ENCODE results near the gene POLD3.

The POLD3 gene, protein sequence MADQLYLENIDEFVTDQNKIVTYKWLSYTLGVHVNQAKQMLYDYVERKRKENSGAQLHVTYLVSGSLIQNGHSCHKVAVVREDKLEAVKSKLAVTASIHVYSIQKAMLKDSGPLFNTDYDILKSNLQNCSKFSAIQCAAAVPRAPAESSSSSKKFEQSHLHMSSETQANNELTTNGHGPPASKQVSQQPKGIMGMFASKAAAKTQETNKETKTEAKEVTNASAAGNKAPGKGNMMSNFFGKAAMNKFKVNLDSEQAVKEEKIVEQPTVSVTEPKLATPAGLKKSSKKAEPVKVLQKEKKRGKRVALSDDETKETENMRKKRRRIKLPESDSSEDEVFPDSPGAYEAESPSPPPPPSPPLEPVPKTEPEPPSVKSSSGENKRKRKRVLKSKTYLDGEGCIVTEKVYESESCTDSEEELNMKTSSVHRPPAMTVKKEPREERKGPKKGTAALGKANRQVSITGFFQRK

DNA sequence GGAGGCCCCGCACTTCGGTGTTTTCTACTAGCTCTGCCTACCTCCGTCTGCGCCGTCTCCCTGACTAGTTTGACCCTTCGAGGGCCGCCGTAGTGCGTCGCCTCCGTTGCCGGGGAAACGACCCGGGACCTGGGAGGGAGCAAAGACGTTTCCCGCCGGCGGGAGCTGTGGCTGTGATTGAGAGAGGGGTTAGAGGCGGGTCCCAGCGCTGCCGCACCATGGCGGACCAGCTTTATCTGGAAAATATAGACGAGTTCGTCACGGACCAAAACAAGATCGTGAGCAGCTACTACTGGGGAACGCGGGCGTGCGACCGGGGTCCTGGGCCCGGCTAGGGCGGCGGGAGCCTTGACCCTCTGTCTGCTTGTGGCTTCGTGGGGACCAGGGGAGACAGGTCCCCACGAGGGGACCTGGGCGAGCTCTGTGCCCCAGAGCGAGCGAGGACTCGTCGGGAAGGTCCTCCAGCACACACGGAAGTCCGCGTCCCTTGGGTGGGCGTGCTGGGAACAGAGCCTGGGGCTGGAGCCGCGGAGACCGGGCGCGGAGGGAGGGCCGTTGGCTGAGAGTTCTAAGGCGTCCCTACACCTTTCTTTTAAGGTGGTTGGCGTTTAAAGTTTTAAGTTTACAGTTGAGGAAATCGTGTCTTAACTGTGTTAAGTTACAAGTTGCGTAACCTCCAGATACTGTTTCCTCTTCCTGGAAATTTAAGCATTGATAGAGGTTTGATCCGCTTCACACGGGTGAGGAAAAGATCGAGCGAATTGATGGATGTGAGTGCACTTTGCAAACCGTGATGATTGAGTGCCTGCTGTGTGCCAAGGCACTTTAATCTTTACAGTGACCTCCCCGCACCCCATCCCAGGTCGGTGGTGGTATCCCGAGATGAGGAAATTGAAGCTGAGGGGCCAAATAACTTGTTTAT, at the start of gene POLD3:
Gene POLD3 (plus strand): TSS at position 142 of the 922 bp plus-strand sequence. CDS start 77 bp downstream, at position 219.
- peak; percentile 92 to 95 for DNase-seq

DNA sequence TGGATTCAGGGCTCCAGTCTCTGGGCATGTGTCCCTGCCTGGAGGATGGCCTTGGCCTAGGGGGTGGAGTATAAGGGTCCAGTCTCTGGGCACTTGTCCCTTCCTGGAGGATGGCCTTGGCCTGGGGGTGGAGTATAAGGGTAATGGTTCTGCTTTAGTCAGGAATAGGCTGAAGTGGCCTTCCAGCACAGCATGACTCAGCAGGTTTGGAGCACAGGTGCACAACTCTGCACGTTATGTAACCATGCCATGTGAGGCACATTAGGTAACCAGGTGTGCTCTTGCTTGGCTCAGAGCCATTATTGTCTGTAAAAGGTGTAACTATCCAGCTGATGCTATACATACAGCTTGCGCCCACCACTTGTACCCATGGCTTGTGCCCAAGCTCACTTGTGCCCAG, 48.4 kb upstream of the POLD3 start:
- no peak for DNase-seq

DNA sequence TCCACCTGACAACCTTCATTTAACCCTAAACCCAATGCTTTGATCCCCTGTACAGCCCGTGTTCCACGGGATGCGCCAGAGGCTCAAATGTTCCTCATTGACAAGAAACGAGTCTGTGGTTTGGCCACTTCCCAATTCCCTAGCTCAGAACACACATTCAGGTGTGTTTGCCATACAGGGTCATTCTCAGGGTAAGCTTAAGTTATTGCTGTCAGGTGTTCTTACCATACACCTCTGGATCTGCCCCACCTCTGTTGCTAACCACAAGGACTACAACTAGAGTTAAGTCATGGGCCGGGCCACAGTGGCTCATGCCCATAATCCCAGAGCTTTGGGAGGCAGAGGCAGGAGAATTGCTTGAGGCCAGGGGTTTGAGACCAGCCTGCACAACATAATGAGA, 45.6 kb upstream of the POLD3 start:
- no peak for DNase-seq

DNA sequence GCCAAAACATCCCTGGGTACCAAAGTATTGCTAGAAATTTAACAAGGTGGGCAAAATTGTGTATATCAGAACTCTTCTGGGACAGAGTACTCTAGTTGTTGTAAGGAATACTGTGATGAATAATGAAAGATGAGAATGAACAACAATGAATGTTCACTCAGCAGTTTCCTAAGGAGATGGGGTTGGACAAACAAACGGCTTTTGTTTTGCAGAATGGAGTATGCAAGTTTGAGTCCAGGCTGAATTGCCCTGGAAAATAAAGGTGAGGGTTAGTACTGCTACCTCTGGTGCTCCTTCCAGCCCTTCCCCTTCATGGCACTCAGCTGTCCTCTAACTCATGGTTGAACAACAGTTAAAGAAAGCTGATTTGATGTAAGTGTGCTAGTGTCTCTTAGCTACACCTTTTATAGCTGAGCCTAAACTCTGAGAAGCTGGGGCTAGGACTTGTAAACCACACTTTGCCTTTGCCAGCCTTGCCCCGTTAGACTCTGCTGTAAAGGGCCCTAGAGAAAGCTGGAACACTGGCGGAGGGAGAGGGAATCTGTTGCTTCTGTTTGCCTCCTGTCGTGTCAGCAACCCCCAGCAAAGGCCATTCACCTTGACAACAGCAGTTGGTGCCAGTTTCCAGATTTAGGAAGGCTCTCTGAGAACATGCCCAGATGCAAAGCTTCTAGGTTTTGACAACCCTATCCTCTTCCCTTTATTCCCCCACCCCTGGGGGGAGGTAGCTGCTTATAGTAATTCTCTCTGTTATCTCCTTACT, 41.2 kb upstream of the POLD3 start:
- no peak for DNase-seq

DNA sequence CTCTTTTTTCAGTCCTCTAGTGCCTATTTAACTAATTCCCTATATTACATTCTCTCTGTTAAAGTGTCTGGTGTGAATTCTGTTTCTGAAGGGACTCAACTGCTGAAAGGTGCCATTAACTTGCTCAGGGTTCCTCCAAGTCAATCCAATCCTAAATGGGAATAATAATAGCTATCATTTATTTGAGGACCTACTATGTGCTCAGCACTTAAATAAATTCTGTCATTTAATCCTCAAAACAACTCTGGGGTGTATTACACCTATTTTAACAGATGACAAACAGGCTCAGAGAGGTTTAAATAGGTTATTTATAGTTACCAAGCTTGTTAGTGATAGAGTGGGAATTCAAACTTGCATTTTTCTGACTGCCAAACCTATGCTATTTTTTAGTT, 40.6 kb upstream of the POLD3 start:
- no peak for DNase-seq

DNA sequence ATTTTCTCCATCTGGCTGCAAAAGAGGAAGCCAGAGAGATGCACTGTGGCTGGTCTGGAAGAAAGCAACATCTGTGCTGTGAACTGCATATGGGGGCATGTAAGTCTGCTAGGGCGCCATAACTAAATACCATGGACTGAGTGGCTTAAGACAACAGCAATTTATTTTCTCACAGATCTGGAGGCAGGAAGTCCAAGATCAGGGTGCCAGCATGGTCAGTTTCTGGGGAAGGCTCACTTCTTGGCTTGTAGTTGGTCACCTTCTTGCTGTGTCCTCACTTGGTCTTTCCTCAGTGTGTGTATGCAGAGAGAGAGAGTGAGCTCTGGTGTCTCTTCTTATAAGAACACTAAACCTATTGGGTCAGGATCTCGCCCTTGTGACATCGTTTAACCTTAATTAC, 34.9 kb upstream of the POLD3 start:
- no peak for DNase-seq

DNA sequence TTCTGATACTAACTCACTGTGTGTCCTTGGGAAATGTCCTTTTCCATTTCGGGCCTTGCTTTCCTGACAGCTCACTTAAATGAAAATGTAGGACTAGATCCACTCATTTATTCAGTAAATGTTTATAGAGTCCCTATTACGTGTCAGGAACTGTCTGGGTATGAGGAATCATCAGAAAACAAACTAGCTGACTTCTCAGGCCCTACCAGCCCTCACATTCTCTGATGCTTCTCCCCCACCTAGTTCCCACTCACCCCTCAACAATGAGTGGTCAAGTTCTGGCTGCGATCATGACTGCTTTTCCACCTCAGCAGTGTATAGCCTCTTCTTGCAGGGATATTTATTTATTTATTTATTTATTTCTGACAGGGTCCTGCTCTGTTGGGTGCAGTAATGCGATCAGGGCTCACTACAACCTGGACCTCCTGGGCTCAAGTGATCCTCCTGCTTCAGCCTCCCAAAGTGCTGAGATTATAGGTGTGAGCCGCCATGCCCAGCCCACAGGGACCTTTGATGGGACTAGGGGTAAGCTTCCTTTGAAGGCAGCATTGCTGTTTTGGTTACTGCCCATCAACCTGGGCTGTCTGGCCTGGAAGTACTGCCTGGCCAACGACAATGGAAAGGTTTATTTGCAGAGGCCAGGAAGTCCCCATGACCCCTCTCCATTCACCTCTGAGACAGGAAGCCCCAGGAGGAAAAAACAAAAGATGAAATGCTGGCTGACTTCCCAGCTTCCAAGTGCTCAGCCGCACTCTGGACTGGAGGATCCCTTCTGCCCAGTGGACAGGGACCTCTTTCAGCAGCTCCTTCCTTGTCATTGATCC, 33.1 kb upstream of the POLD3 start:
- DNase-seq, result no peak

DNA sequence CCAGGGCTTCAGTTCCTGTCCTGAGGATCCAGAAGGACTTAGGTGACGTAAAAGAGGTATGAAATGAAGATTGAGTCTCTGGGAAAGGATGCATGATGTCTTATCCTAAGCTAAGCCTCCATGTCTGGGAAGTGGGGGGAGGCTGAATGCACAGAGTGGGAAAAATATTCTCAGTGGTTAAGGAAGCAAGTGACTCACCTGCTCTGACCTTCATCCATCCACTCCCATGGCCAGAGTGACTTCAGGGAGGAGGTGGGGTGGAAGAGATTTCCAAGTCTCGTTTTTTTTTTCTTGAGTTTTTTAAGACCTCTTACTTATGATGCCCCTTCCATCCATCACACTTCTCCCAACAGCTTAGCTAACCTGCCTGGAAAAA, 32.5 kb upstream of the POLD3 start:
- no peak for DNase-seq

DNA sequence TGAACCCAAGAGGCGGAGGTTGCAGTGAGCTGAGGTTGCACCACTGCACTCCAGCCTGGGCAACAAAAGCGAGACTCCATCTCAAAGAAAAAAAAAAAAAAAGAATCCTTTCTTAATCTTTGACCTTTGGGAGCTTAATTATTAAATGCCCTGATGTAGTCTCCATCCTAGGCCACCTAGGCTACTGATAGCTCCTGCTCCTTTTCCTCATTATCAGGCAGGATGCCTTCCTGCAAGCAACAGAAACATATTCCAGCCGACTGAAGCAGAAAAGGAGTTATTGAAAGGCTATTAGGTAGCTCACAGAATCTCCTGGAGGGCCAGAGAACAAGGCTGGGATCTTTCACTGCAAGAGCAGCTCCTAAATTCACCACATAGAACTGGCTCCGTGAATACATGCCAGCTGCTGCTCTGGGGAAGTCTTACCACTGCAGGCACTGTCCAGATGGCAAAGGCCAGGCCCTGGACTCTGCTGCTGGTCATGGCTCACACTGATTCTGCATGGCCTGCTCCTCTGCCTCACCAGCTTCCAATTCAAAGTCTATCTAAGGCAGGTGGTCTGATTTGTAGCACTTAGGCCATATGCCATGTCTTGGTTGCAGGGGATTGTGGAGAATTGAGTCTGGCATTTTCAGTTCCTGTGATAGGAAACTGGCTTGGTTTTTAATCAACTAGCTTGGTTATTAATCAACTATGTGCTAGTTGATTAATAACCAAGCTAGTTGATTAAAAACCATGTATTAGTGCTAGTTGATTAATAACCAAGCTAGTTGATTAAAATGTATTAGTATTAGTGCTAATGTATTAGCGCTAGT, 26.0 kb upstream of the POLD3 start:
- DNase-seq, result no peak

DNA sequence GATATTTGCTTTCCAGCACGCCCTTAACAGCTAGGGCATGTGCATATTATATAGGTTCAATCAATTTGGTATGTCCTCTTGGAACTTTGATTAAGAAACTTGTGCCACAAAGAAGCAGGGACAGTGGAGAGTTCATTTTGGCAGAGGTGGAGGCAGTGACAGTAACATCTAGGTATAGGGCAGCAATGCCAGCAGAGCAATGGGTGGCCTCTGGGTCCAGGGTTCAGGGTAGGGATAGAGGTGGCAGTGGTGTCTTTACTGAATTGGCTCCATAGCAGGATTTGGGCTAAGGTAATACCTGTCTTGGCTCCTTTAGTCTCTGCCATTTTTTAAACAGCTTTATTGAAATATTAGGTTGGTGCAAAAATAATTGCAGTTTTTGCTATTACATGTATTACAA, 24.4 kb upstream of the POLD3 start:
- DNase-seq, result no peak

DNA sequence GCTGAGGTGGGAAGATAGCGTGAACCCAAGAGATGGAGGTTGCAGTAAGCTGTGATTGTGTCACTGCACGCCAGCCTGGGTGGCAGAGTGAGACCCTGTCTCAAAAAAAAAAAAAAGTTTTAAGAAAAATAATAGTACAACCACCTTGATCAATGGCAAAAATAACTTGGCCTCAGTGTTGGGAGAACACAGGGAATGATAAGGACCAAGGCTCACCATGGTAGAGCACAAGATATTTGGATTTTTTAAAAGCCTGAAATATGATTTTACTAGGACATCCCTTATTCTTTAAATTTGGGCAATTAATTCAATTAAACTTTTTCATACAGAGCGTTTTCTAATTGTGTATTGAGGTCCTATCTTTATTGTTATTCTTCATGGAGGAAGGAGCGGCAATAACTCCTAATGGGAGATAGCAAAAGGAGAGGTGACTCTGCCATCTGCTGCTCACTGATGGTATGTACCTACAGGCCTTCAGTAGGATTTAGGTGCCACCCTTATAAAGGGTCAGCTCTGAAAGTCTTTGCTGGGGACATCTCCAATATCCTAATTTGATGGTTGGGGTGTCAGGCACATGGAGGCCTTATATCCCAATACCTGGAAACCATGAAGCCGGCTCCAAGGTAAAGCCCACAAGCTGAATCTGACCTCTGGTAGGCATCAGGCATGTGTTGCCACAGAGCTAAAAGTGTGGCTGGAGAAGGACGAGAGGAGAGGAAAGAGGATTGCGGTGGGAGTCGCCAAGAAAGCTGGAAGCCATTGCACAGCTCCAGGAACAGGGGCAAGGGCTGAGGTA, 21.9 kb upstream of the POLD3 start:
- DNase-seq, result peak; percentile 22 to 29

DNA sequence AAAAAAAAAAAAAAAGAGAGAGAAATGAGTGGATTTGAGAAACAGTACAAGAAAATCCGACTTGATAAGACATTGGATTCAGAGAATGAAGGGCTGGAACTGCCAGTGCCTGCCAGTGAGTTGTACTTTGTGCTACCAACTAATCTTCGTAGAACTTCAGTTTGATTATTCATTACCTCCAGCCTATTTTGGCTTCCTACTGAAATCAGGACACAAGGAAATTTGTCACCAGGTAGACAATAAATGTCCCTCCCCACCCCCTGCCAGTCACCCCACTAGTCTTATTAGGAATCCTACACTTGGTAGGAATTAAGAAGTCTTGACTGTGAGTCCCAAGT, 21.4 kb upstream of the POLD3 start:
- DNase-seq, result no peak

DNA sequence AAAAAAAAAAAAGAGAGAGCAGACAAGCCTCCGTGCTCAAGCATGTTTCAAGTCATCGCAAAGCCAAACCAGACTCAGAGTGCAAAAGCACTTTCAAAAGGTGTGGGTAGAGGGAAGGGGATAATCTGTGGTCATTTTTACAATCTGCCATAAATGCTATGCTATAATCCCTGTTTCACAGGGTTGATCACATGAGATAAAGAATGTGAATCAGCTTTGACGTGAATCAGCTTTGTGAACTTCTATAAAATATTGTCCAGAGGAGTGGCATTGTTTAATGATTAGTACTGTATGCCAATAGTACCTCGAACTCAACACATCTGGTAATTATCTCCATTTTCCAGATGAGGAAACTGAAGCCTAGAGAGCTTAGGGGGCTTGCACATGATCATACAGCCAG, 20.0 kb upstream of the POLD3 start:
- DNase-seq, result no peak

DNA sequence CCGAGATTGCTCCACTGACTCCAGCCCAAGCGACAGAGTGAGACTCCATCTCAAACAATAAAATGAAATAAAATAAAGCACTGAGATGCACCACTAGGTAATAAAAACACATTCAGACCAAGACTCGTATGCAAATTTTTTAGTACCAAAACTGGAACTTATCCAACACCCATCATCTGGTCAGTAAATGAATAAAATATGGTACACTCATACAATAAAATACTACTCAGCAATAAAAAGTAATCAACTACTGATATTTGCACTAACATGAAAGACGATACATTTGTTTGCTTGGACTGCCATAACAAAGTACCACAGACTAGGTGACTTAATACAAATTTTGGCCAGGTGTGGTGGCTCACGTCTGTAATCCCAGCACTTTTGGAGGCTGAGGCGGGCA, 17.8 kb upstream of the POLD3 start:
- DNase-seq, result no peak

DNA sequence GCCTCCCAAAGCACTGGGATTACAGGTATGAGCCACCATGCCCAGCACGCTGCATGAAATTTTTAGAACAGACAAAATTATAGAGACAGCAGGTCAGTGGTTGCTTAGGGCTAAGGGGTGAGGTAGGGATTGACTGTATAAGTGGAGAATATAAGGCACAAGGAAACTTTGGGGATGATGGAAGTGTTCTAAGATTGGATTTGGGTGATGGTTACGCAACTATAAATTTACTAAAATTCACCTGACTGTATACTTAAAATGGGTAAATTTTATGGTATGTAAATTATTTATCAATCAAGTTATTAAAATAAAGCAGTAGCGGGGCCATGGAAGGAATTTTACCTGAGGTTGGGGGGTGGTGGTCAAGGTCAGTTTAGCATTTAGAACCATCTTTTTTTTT, 16.4 kb upstream of the POLD3 start:
- no peak for DNase-seq

DNA sequence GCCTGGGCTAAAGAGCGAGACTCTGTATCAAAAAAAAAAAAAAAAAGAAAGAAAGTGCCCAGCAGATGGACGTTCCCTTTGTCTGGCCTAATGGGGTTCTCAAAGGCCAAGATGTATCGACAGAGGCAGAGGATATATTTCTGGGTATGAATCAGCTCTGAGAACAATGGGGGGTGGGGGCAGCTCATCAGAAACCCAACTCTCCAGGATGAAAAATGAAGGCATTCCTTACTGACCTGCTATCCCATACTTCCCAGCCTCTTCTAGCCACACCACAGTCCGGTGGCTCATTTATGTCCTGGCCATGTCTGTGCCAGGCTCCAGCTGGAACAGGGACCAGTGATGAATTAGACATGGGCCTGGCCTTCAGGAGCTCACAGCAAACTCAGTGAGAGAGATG, 15.2 kb upstream of the POLD3 start:
- no peak for DNase-seq

DNA sequence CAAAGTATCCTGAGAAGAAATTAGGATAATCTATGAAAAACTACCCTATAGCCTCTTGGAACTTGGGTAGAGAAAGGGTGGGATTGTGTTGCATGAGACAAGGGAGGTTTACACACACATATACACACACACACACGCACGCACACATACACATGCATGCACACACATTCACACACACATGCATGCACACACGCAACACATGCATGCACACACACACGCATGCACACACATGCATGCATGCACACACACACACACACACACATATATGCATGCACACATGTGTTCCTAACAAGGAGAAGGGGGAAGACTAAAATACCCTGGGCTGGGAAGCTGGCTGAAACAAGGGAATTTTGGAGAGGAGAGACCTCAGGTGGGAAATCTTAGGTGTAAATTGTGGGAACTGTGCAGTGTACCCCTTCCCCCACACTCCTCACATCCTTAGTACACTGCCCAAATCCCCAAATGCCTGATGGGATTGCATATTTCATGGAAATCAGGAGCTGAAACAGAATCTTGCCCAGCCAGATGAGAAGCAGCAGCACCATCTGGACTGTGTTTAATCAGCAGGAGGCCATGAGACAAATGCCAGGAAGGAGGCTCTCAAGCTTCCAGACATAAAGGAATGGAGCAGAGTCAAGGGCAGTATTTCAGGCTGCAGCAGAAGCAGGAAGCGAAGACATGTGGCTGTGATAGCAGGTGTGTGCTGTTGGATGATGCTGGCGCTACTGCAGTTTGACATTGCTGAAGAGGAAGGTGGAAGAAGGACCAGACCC, 14.6 kb upstream of the POLD3 start:
- DNase-seq, result no peak

DNA sequence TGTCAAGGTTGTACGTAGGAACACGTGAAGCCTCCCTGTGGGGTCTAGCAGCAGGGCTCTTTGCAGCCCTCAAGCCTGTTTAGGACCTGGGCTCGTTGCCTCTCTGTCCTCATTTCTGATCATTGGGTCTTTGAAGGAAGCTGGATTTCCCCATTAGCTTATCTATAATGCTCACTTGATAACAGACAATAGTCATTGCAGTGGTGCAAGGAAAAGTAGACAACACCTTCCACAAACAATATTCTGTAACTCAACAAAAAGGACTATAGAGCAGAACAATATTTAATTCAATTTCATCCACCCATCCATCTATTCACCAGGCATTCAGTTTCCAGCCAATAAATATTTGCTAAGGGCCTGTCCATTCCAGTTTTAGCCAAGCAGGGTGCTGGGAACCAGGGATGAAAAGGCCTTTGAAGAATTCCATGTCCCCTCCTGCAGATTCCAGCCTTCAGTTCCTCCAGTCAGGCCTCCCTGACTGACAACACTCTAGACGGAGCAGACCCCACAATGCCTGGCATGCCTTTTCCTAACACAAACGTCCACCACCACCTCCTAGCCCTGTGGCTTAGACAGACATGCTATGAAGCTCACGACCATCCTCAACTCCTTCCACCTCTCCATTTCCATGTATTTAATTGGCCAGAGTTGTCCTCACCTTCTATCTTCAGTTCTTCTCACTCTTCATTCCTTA, 12.7 kb upstream of the POLD3 start:
- no peak for DNase-seq

DNA sequence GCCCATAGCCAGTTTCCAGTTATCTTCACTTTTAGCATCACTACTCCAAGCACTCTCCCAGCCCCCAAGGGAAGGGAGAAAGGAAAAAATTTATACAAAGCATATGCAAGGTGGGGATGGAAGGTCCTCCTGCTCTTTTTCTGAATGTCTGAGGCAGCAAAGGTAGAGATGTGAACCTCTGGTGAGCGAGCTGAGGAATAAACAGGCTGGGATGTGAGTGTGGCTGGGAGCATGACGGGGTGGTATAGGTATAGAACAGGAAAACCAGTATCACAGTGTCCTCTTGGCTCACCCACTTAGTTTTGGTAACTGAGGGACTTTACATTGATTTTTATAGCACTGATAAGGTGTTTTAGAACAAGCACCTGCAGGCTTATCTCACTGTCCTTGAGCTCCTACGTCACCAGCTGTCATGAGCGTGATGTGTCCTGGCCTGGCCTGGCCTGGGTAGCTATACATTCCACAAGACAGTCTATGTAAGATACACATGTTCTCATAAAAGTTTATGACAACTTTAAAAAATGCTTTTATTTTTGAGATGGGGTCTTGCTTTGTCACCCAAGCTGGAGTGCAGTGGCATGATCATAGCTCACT, 10.3 kb upstream of the POLD3 start:
- DNase-seq, result no peak
